Loucy (cell line): ENCODE measurements around the gene RCAN2.

ENCODE experiments used
- EZH2phosphoT487 ChIP-seq: fragments of 200-600 bp; IDR thresholded peaks from 2 replicates; pipeline ENCODE4 v1.6.1; 2018; ENCODE audit warnings: antibody characterized with exemption, mild to moderate bottlenecking, moderate library complexity, borderline replicate concordance
- TF ChIP-seq, protein P1 (sequence below): fragments of 200-600 bp; sonication (generic); conservative IDR thresholded peaks from 2 replicates; pipeline ENCODE4 v1.5.1; 2014; ENCODE audit warnings: mild to moderate bottlenecking, antibody characterized with exemption, low read length

DNA sequence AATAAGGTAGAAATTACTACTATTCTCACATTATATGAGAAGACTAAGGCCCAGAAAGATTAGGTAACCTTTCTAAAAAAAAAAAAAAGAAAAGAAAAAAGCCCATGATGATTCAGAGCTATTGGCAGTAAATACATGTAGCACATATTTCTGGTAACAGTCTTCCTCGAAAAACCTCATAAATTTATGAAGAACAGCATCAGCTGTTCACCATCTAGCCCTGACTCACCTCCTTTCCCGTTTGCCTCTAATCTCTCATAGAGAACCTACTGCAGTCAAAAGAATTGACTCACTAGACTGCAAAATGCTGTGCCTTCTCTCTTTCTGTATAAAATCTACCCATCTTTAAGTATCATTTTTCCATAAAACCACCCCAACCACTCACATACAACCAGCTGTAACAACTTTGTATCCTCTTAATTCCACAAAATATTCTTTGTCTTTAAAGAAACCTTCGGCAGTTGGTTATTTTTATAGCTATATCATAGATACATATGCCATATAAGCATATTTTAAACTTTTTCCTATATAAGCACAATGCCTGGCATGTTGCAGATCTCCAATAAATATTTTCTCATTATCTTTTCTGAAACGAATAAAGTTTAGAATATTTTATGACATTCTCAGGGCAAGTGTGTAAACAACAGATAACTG lies 167.8 kb downstream of the RCAN2 start:
- TF ChIP-seq, protein P1, sequence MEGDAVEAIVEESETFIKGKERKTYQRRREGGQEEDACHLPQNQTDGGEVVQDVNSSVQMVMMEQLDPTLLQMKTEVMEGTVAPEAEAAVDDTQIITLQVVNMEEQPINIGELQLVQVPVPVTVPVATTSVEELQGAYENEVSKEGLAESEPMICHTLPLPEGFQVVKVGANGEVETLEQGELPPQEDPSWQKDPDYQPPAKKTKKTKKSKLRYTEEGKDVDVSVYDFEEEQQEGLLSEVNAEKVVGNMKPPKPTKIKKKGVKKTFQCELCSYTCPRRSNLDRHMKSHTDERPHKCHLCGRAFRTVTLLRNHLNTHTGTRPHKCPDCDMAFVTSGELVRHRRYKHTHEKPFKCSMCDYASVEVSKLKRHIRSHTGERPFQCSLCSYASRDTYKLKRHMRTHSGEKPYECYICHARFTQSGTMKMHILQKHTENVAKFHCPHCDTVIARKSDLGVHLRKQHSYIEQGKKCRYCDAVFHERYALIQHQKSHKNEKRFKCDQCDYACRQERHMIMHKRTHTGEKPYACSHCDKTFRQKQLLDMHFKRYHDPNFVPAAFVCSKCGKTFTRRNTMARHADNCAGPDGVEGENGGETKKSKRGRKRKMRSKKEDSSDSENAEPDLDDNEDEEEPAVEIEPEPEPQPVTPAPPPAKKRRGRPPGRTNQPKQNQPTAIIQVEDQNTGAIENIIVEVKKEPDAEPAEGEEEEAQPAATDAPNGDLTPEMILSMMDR, result no peak
- no peak for TF ChIP-seq EZH2phosphoT487
